GM18502 (cell line): ENCODE measurements around the gene AIG1.
"Not testable (repeated sequence)": the region's sequence is repeated elsewhere in the genome, so short reads cannot be mapped to it uniquely, and the experiment has no call there.

Experiments
- ATAC-seq: cut with Tn5 transposase; IDR thresholded peaks from one replicate; pipeline ENCODE4 v1.9.1; 2021; ENCODE audit warnings: mild to moderate bottlenecking; ENCODE audit not compliant: unreplicated experiment, poor library complexity

Gene AIG1

DNA sequence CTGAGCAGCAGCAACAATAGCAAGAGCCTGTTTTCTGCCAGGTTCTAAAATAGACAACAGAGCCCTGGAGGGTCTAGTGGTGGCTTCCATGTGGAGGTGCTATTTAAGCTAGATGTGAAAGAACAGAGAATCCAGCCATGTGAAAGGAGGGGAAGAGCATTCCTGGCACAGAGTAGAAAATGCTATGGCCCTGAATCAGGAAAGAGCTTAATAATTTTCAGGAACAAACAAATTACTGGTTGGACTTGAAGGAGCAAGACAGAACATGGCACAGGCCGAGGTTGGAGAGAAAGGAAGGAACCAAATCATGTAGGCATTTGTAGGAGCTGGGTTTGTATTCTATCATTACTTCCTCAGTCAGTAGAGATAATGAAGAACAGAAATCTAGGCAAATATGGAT lies 98.3 kb downstream of the AIG1 start:
- no peak for ATAC-seq

DNA sequence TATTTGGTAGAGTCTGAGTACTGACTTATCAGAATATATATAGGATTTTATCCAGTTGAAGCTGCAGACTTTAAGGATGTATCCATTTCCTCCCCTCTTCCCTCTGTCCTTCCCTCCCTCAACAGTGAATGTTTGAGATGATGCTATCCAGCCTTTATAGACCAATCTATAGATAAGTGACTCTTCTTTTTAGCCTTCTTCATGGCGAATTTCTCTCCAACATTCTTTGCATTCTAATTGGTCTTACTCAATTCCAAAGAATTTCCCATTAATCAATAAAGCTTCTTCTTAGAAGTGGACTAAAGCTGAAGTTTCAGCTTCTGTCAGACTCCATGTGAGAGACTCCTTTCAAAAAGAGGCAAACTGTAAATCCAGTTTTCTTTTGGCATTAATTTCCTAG lies 99.3 kb downstream of the AIG1 start:
- no peak for ATAC-seq

- ATAC-seq: no peak
Observed at GRCh38 chr6:143160439-143161220, 99.9 kb downstream of the AIG1 start.

- ATAC-seq: no peak
Observed at GRCh38 chr6:143163621-143164020, 102.9 kb downstream of the AIG1 start.

DNA sequence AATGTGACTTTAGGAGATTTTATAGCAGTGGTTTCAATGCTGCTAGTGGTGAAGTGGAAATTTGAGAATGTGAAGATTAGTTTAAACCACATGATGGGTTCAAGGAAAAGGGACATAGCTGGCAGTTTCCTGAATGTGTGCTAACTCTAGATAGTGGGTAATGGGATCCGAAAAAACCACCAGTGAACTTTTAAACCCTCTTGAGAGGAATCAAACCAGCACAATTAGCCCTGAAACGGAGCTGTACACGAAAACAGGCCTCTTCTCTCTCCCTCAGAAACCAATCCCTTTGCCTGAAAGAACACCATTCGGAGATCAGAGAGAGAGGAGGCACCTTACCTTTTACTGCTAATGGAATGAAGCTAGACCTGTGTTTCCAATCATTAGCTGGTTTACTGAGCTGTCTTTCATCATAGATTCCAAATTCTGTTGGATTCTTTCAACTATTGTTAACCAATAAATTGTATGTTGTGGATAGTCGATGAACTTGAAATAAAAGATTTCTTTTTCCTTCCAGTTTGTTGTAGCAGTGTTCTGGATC lies 103.9 kb downstream of the AIG1 start:
- no peak for ATAC-seq

- ATAC-seq: no peak
Observed at GRCh38 chr6:143165315-143165855, 104.7 kb downstream of the AIG1 start.

- no peak for ATAC-seq
Observed at GRCh38 chr6:143166247-143166695, 105.6 kb downstream of the AIG1 start.

GRCh38 chr6:143167224-143167623 lies 106.5 kb downstream of the AIG1 start:
- no peak for ATAC-seq

DNA sequence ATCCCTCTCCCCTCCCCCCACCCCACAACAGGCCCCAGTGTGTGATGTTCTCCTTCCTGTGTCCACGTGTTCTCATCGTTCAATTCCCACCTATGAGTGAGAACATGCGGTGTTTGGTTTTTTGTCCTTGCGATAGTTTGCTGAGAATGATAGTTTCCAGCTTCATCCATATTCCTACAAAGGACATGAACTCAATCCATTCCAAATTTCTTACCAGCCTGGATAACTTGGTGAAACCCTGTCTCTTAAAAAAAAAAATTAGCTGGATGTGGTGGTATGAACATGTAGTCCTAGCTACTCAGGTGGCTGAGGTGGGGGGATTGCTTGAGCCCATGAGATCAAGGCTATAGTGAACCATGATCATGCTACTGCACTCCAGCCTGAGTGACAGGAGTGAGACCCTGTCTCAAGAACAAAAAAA lies 107.7 kb downstream of the AIG1 start:
- not testable (repeated sequence) for ATAC-seq

- ATAC-seq: no peak
Observed at GRCh38 chr6:143169440-143169839, 108.8 kb downstream of the AIG1 start.

- no peak for ATAC-seq
Observed at GRCh38 chr6:143174516-143174915, 113.8 kb downstream of the AIG1 start.

DNA sequence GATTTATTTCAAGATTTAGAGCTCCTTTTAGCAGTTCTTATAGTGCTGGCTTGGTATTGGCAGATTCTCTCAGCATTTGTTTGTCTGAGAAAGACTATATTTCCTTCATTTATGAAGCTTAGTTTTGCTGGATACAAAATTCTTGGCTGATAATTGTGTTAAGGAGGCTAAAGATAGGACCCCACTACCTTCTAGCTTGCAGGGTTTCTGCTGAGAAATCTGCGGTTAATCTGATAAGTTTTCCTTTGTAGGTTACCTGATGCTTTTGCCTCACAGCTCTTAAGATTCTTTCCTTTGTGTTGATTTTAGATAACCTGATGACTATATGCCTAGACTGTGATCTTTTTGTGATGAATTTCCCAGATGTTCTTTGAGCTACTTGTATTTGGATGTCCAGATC lies 114.3 kb downstream of the AIG1 start:
- no peak for ATAC-seq

DNA sequence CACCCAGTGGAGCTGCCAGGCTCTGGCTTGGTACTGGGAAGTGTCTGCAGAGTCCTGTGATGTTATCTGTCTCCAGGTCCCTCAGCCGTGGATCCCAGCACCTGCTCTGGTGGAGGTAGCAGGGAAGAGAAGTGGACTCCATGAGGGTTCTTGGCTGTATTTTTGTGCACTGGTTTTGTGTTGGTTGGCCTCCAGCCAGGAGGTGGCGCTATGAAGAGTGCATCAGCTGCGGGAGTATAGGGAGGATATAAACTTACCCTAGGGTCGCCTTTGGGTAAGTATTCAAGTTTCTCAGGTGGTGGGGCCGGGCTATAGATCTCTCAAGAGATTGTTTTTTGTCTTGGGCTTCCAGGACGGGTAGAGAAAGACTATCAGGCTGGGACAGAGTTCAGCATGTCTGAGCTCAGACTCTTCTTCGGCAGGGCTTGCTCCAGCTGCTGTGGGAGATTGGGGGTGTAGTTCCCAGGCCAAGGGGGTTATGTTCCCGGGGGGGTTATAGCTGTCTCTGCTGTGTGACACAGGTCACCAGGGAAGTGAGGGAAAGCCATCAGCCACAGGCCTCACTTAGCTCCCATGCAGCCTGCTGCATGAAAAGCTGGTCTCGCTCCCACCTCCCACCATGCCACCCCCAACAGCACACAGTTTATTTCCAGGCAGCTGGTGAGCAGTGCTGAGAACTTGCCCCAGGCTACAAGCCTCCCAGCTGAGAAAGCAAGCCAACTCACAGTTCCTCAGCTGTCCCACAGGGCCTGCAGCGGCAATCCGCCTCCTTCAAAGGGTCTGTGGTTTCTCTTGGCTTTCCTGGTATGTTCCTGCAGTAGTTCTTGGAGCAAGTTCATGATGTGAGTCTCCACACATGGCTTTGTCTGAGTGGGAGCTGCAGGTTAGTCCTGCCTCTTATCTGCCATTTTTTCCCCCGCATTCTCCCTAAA lies 115.7 kb downstream of the AIG1 start:
- ATAC-seq: no peak

DNA sequence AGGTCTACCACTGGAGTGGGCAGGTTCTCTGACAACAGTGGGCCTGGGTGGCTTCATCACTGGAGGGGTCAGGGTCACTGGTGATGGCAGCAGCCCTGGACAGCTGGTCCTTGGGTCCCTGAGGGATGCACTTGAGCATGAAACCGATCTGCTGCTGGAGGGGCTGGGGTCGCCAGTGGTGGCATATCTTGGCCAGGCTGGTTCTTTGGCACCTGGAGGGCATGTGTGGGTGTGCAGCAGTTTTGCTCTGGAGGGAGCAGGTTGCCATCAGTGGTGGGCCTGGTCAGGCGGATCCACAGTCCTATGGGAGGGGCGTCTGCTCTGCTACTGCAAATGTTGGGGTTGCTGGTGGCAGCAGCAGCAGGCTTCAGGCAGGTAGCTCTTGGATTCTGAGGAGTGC lies 117.0 kb downstream of the AIG1 start:
- no peak for ATAC-seq

DNA sequence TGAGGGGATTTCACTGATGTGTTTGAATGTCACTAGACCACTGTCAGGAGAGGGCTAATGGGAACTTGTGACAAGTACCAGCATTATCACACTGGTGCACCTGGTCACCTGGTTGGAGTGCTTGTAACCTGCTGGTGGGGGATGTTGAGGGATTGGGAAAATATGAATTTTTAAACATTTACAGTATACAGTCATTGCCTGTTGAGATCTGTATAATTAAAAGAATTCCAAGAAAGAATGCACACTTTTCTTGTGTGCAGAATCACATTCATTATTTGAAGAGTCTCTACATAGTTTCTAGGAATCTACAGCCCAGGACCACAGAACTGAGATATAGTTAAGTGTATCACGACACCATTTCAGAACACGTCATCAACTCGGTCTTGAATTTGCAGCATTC lies 118.4 kb downstream of the AIG1 start:
- ATAC-seq: no peak

DNA sequence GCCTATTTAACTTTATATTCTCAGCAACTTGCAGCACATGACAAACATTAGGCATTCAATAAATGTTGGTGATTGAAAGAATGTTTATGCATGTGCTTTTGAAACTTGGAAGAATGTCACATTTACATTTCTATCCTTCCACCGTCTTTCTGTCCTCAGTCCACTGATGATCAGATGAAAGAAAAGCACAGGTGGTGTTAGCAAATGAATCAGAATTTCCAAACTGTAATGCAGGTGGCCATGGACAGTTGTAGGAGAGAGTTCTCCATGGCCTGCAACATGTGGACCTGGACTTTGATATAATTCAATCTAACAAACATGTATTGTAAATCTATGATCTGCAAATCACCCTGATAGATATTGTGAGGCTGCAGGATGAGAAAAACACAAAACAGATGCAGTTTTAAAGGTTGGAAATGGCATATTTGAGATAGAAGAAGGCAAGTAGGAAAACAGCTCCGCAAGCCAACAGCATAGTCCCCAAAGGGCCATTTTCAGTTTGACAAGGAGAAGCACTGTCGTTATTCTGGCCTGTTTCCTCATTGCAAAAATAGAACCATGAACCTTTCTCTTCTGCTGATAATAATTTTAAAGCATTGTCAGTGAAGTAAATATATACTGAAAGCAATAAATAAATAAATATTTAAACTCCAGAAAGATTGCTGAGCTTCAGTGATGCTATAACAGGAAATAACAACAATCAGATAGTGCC lies 119.4 kb downstream of the AIG1 start:
- ATAC-seq: no peak

- no peak for ATAC-seq
Observed at GRCh38 chr6:143180826-143181225, 120.1 kb downstream of the AIG1 start.

DNA sequence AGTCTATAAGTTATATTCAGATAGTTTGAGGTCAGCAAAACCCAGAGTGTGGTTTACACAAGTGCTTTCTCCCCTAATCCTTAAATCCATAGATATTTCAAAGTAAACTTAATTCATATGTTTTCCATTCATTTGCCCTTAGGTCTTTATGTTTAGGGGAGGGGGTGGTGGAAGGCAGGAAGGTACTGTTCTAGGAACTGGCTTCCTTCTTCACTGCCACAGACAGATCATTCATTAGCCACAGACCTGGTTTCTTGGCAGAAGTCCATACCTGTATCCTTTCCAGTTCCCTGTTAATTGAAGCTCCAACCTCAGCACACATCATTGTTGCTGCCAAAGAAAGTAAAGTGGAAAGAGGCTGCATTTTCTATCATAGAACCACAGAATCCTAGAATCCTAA lies 123.0 kb downstream of the AIG1 start:
- no peak for ATAC-seq

- no peak for ATAC-seq
Observed at GRCh38 chr6:143185288-143185687, 124.6 kb downstream of the AIG1 start.

- ATAC-seq: no peak
Observed at GRCh38 chr6:143187238-143187923, 126.7 kb downstream of the AIG1 start.
